Heart left ventricle (tissue), 13 donors: ENCODE data around the gene GAMT.

Experiments used
- CTCF ChIP-seq, 12 donors: fragments of 200-600 bp; sonication (generic) in 4 of 12; IDR thresholded peaks; one replicate each; pipeline versions ENCODE4 v1.5.0 to v1.8.0; 2018 to 2022; ENCODE audit warnings: antibody characterized with exemption in 12 of 12, mild to moderate bottlenecking in 5 of 12
- POLR2A ChIP-seq, 2 donors: fragments of 450-650 bp; IDR thresholded peaks; one replicate each; pipeline ENCODE4 v1.6.1; 2017; ENCODE audit warnings: antibody characterized with exemption in 2 of 2, mild to moderate bottlenecking in 2 of 2, moderate library complexity in 2 of 2
- donor health status: ischemic (EF 13 %, LVEDD 7.1; RV severe dilation, severe dysfunction).
- donor health status: DM: no; HTN: yes; CAD: no.
- donor health status: DM: no; HTN: no; CAD: no.
- donor health status: ischemic (EF 25% LVEDD 6.9; RV normal size, moderate dysfunction).
- donor health status: ischemic (EF 25% LVEDD 5.7; RV mildly dilated, moderate dysfunction).
- donor health status: ischemic (EF 35%, LVEDD 5.7; RV mildly dilated, moderate dysfunction).
- donor health status: nonischemic (EF 11% LVEDD 7.7; RV severe dilation, severe dysfunction).
- donor health status: DM: yes; HTN: yes; CAD: no.
- donor health status: PGD.
- donor health status: ischemic (EF 29% LVEDD 5.4; RV normal size, mild dysfunction).
- donor health status: nonischemic (EF 23%, LVEDD 6.1; RV moderate dilation, normal function).

- TF ChIP-seq POLR2A (IDR thresholded peaks at IDR 0.05) (no peak), CTCF (IDR thresholded peaks at IDR 0.05) (no peak)
Observed at GRCh38 chr19:1373042-1373533, 28.3 kb downstream of the GAMT start.
